K562 (cell line): Measurements from ENCODE around the gene STRA8. TPM values are rescaled to one million over a fixed set of nuclear protein-coding genes. Genes with fewer than 3 reads are reported as not detected.

Experiments
- ADNP ChIP-seq: fragments of 200-800 bp; sonication (Bioruptor generic); IDR thresholded peaks from 2 replicates; pipeline ENCODE4 v1.6.1; 2016; ENCODE audit warnings: missing genetic modification characterization, missing compliant biosample characterization
- CAMTA2 ChIP-seq: fragments of 250-450 bp; sonication (Bioruptor Pico); conservative IDR thresholded peaks from 2 replicates; pipeline ENCODE4 v1.5.1; 2022
- CUX1 ChIP-seq: fragments of 200-800 bp; sonication (Bioruptor generic); IDR thresholded peaks from 2 replicates; pipeline ENCODE4 v1.6.1; 2016; ENCODE audit warnings: missing genetic modification characterization, missing compliant biosample characterization
- KDM4B ChIP-seq, 2 experiments: fragments of 450-650 bp in 1 of 2; sonication (generic) in 1 of 2; IDR thresholded peaks; 2 replicates each; pipeline ENCODE4 v1.6.1; 2016 to 2017; ENCODE audit warnings: borderline replicate concordance in 2 of 2, antibody characterized with exemption in 1 of 2, low read depth in 1 of 2, mild to moderate bottlenecking in 1 of 2
- KLF16 ChIP-seq: IDR thresholded peaks from 2 replicates; pipeline ENCODE4 v1.6.1; 2016; ENCODE audit warnings: antibody characterized with exemption
- NBN ChIP-seq: fragments of 450-650 bp; IDR thresholded peaks from 2 replicates; pipeline ENCODE4 v1.6.1; 2016; ENCODE audit warnings: low read depth, mild to moderate bottlenecking
- PCBP1 ChIP-seq: fragments of 200-400 bp; formaldehyde crosslinking; IDR thresholded peaks from 2 replicates; pipeline ENCODE4 v1.6.1; 2018; ENCODE audit warnings: mild to moderate bottlenecking, low read depth, low read length; ENCODE audit not compliant: poor library complexity, severe bottlenecking
- POLR2AphosphoS5 ChIP-seq: IDR thresholded peaks from 2 replicates; pipeline ENCODE4 v1.6.1; 2011; ENCODE audit warnings: mild to moderate bottlenecking, low read depth, low read length, moderate library complexity; ENCODE audit not compliant: control insufficient read depth, insufficient read depth
- PYGO2 ChIP-seq: fragments of 450-650 bp; IDR thresholded peaks from 2 replicates; pipeline ENCODE4 v1.6.1; 2016; ENCODE audit warnings: mild to moderate bottlenecking, missing genetic modification characterization, moderate library complexity, missing compliant biosample characterization
- SIN3B ChIP-seq: fragments of 450-650 bp; IDR thresholded peaks from 2 replicates; pipeline ENCODE4 v1.6.1; 2017; ENCODE audit warnings: low read depth, mild to moderate bottlenecking, moderate library complexity
- U2AF1 ChIP-seq: fragments of 200-400 bp; formaldehyde crosslinking; optimal IDR thresholded peaks from 2 replicates; pipeline ENCODE3; 2017; ENCODE audit warnings: mild to moderate bottlenecking, low read depth, low read length, moderate library complexity
- ZNF143 ChIP-seq: sonication (generic); formaldehyde crosslinking; IDR thresholded peaks from 2 replicates; pipeline ENCODE4 v1.9.0; 2022; ENCODE audit warnings: mild to moderate bottlenecking, missing genetic modification reagents
- ZNF212 ChIP-seq: fragments of 450-650 bp; formaldehyde crosslinking; IDR thresholded peaks from 2 replicates; pipeline ENCODE4 v1.4.0; 2020; ENCODE audit warnings: mild to moderate bottlenecking
- ZNF561 ChIP-seq: fragments of 450-650 bp; formaldehyde crosslinking; conservative IDR thresholded peaks from 2 replicates; pipeline ENCODE4 v1.4.0; 2020; ENCODE audit warnings: mild to moderate bottlenecking, moderate library complexity
- ZNF589 ChIP-seq: fragments of 200-800 bp; sonication (Bioruptor generic); IDR thresholded peaks from 2 replicates; pipeline ENCODE4 v1.6.1; 2016; ENCODE audit warnings: low read depth, missing genetic modification characterization, missing compliant biosample characterization
- ZNF76 ChIP-seq: fragments of 250-450 bp; sonication (Bioruptor Pico); IDR thresholded peaks from 2 replicates; pipeline ENCODE4 v1.4.0; 2020; ENCODE audit warnings: mild to moderate bottlenecking, moderate library complexity, borderline replicate concordance
- polyA plus RNA-seq, 8 experiments: library from polyadenylated mRNA; depleted of rRNA in 4 of 8; stranded (reverse) in 5 of 8; unstranded in 3 of 8; fragments of >200 nt; fragmentation: Nextera tagmentation in 2 of 8; fragmentation: Illumina TruSeq in 1 of 8; extraction: Ambion mirVana in 2 of 8; extraction: Trizol in 1 of 8; gene quantifications; 2 replicates each; pipeline versions ENCODE4 v1.2.1 to v1.2.3, GENCODE V29; 2011 to 2014; ENCODE audit warnings: inconsistent platforms in 1 of 8, missing spikeins in 1 of 8
- total RNA-seq, 7 experiments: library from RNA; depleted of rRNA in 6 of 7; stranded (reverse); fragments of >200 nt in 6 of 7; fragmentation: Illumina TruSeq in 2 of 7; extraction: Trizol in 2 of 7; gene quantifications; 2 replicates each; pipeline versions ENCODE4 v1.2.1 to v1.2.3, GENCODE V29; 2011 to 2021; ENCODE audit warnings: low replicate concordance in 1 of 7

STRA8 gene
- total and polyA plus RNA-seq, 9 of the 15 experiments (the other 6 are each of a cell fraction or from before 2014, with no cell fraction given) = not detected

- TF ChIP-seq ZNF561 (CRISPR knock-in tag) = no peak
- peak; percentile 39 for TF ChIP-seq U2AF1
- peak; percentile 93 for TF ChIP-seq POLR2AphosphoS5
- TF ChIP-seq ZNF143 = peak; percentile 49
- TF ChIP-seq ZNF212 (CRISPR knock-in tag) = no peak
- TF ChIP-seq ZNF76 (CRISPR knock-in tag) = peak; percentile 54; the same call in 1 of the 2 replicates
- no peak for TF ChIP-seq ZNF589 (CRISPR knock-in tag)
- 0 out of 2 replicates have a peak, but pooled peaks have one; percentile 38 for TF ChIP-seq CAMTA2
- no peak for TF ChIP-seq ADNP (tag)
- peak in 1 of 2 experiments; percentile 91; a peak in 1 of 4 replicates for TF ChIP-seq KDM4B (IDR thresholded peaks at IDR 0.05; ENCODE audit: borderline replicate concordance in 2 of 2, low read depth in 1 of 2)
- TF ChIP-seq PCBP1 = no peak
- TF ChIP-seq PYGO2 (tag) = no peak
- 0 out of 2 replicates have a peak, but pooled peaks have one; percentile 26 for TF ChIP-seq NBN
- no peak for TF ChIP-seq CUX1
- TF ChIP-seq SIN3B = peak; percentile 53; the same call in 1 of the 2 replicates
- TF ChIP-seq KLF16 = no peak
Observed at GRCh38 chr7:135211179-135211945, 22.3 kb upstream of the STRA8 start, which contains the start of gene WDR91 (continued).
